Epithelial cell of esophagus (primary cell): ENCODE results near the gene RPP25.
"Not testable (repeated sequence)": the region's sequence is repeated elsewhere in the genome, so short reads cannot be mapped to it uniquely, and the experiment has no call there.

Experiments used
- DNase-seq: peaks from one replicate; pipeline ENCODE4 v3.0.0; 2010; ENCODE audit warnings: low read depth
- H3K4me3 ChIP-seq: 2 replicates; pipeline ENCODE4 v1.5.1; 2011; ENCODE audit warnings: mild to moderate bottlenecking, low read length, control low read depth
- TF ChIP-seq, protein P1 (sequence below): IDR thresholded peaks from 2 replicates; pipeline ENCODE4 v1.5.1; 2011; ENCODE audit warnings: low read depth, mild to moderate bottlenecking, low read length, control low read depth, inconsistent platforms; ENCODE audit not compliant: insufficient read depth; ENCODE audit errors: missing control alignments

The RPP25 gene

DNA sequence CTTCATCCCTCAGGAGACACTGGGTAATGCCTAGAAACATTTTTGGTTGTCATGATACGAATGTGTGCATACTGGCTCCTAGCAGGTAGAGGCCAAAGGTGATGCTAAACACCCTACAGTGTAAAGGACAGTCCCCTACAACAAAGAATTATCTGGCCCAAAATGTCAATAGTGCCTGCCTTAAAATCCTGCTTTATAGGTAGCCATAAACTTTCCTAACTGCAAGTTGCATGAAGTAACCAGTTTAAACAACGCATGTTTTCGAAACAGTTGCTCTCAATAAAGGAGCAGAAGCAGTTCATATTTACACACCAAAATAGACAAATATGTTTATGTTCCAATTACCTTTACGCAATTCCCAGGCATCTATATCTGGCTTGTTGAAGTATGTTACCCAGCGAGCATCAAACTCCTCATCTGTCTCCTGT is 27.8 kb downstream of the RPP25 start:
- TF ChIP-seq, protein P1, sequence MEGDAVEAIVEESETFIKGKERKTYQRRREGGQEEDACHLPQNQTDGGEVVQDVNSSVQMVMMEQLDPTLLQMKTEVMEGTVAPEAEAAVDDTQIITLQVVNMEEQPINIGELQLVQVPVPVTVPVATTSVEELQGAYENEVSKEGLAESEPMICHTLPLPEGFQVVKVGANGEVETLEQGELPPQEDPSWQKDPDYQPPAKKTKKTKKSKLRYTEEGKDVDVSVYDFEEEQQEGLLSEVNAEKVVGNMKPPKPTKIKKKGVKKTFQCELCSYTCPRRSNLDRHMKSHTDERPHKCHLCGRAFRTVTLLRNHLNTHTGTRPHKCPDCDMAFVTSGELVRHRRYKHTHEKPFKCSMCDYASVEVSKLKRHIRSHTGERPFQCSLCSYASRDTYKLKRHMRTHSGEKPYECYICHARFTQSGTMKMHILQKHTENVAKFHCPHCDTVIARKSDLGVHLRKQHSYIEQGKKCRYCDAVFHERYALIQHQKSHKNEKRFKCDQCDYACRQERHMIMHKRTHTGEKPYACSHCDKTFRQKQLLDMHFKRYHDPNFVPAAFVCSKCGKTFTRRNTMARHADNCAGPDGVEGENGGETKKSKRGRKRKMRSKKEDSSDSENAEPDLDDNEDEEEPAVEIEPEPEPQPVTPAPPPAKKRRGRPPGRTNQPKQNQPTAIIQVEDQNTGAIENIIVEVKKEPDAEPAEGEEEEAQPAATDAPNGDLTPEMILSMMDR = no peak
- no peak overlapping the region for H3K4me3 ChIP-seq
- no peak for DNase-seq

DNA sequence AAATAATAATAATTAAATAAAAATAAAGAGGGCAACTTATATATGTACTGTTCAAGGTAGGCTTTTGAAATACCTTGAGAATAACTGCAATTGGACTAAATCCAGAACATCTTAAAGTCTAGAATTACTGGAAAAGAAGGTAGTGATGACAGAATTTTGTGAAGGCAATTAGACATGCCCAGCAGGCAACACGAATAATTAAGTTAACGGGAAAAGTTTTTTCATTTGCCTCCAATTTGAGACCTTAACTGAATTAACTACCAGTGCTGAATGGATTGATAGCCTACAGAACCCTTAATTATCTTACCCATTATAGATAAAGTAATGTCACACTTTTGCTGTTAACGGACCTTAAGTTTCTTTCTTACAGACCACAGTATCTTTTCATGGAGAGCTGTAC is 32.0 kb downstream of the RPP25 start:
- TF ChIP-seq, protein P1 = no peak
- H3K4me3 ChIP-seq = no peak overlapping the region
- DNase-seq = no peak

DNA sequence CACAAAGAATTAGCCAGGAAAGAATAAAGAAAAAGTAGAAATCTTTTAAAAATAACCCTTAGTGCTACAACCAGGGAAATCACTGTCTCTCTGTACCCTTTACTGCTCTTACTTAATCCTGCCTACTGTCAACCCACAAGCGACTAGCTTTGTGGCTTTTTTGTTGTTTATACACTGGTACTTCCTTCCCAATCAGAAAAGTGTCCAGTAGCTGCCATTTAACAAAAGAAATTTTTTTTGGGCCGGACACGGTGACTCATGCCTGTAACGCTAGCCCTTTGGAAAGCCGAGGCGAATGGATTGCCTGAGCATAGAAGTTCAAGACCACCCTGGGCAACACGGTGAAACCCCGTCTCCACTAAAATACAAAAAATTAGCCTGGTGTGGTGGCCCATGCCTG is 36.1 kb downstream of the RPP25 start:
- DNase-seq = no peak
- TF ChIP-seq, protein P1 = no peak

DNA sequence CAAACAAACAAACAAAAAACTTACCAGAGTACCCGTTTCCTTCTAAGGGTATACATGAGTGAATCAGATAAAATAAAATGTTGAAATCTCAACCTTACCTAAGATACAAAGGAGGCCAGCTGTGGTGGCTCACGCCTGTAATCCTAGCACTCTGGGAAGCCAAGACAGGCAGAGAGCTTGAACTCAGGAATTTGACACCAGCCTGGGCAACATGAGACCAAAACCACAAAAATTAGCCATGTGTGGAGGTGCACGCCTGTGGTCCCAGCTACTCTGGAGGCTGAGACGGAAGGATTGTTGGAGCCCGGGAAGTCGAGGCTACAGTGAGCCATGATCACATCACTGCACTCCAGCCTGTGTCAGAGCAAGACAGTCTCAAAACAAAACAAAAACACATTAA is 38.9 kb downstream of the RPP25 start:
- TF ChIP-seq, protein P1 = no peak
- no peak overlapping the region for H3K4me3 ChIP-seq
- no peak for DNase-seq

More for the DNA sequence above, 36.1 kb downstream of the RPP25 start:
- H3K4me3 ChIP-seq = no peak overlapping the region

DNA sequence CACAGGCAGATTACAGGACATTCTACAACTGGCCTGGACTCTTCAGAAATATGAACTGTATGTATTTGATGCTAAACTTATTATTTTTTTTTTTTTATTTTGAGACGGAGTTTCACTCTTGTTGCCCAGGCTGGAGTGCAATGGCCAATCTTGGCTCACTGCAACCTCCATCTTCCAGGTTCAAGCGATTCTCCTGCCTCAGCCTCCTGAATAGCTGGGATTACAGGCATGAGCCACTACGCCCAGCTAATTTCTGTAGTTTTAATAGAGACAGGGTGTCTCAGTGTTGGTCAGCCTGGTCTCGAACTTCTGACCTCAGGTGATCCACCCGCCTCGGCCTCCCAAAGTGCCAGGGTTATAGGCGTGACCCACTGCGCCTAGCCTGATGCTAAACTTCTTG is 42.8 kb downstream of the RPP25 start:
- DNase-seq, H3K4me3 ChIP-seq: not testable (repeated sequence)

DNA sequence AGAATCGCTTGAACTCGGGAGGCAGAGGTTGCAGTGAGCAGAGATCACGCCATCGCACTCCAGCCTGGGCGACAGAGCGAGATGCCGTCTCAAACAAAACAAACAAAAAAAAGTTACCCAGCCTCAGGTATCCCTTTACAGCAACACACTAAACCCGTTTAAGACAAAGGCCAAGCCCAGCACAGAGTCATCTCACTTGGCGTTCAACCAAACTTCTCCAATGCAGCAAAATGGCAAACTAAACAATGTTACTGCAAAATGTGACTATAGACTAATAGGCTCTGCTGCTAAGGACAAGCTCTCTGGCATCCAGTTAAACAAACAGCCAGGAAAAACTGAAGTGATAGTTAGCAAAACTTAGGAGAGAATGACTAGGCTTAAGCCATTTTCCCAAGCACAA is 43.5 kb downstream of the RPP25 start:
- TF ChIP-seq, protein P1 = no peak
- no peak overlapping the region for H3K4me3 ChIP-seq
- DNase-seq = peak; percentile 41

DNA sequence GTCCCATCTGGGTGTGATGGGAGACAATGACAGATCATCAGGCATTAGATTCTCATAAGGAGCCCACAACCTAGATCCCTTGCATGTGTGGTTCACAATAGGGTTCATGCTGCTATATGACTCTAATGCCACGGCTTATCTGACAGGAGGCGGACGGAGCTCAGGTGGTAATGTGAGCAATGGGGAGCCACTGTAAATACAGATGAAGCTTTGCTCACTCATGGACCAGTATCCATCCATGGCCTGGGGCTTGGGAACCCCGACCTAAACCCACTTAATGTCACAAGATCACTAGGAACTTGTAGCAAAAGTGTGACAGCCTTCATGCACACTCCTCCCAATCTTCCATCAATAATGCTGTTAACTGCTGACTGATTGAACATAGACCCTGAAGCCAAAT is 47.9 kb downstream of the RPP25 start:
- no peak for DNase-seq
- H3K4me3 ChIP-seq = no peak overlapping the region
- TF ChIP-seq, protein P1 = no peak
